ENCODE results near the gene PCDH9.

PCDH9 gene

GRCh38 chr13:66996503-66996902, 233.6 kb downstream of the PCDH9 start:
- no peak overlapping the region for H3K4me3 ChIP-seq (replicated peaks; ENCODE audit: low read depth, low read length)
- DNase-seq (ENCODE audit: extremely low read depth, insufficient read length): no peak
- no peak for TF ChIP-seq CTCF (IDR thresholded peaks at IDR 0.05; ENCODE audit: insufficient read depth, low read length, poor library complexity, severe bottlenecking)
- H3K36me3 ChIP-seq (ENCODE audit: control insufficient read depth, insufficient read depth, low read length): no peaks in the 10 kb centered on the region
- no peaks in the 10 kb centered on the region for H3K27me3 ChIP-seq (replicated peaks; ENCODE audit: control insufficient read depth, insufficient read depth, low read length)

- Histone ChIP-seq H3K27me3 (replicated peaks; ENCODE audit: control insufficient read depth, insufficient read depth, low read length) (no peaks in the 10 kb centered on the region), H3K4me3 (replicated peaks; ENCODE audit: low read depth, low read length) (no peak overlapping the region), H3K36me3 (ENCODE audit: control insufficient read depth, insufficient read depth, low read length) (no peaks in the 10 kb centered on the region)
- TF ChIP-seq CTCF (IDR thresholded peaks at IDR 0.05; ENCODE audit: insufficient read depth, low read length, poor library complexity, severe bottlenecking): no peak
- DNase-seq (ENCODE audit: extremely low read depth, insufficient read length): no peak
Measured at GRCh38 chr13:66995203-66995611, 234.9 kb downstream of the PCDH9 start.

- TF ChIP-seq CTCF (IDR thresholded peaks at IDR 0.05; ENCODE audit: insufficient read depth, low read length, poor library complexity, severe bottlenecking): no peak
- DNase-seq (ENCODE audit: extremely low read depth, insufficient read length): no peak
- no peaks in the 10 kb centered on the region for H3K36me3 ChIP-seq (ENCODE audit: control insufficient read depth, insufficient read depth, low read length)
- H3K27me3 ChIP-seq (replicated peaks; ENCODE audit: control insufficient read depth, insufficient read depth, low read length): no peaks in the 10 kb centered on the region
- no peak overlapping the region for H3K4me3 ChIP-seq (replicated peaks; ENCODE audit: low read depth, low read length)
Measured at GRCh38 chr13:66994517-66995202, 235.5 kb downstream of the PCDH9 start.

- no peak overlapping the region for H3K4me3 ChIP-seq (replicated peaks; ENCODE audit: low read depth, low read length)
Measured at GRCh38 chr13:66994097-66994496, 236.0 kb downstream of the PCDH9 start.

GRCh38 chr13:66992719-66993118, 237.4 kb downstream of the PCDH9 start:
- TF ChIP-seq CTCF (IDR thresholded peaks at IDR 0.05; ENCODE audit: insufficient read depth, low read length, poor library complexity, severe bottlenecking): no peak
- no peak for DNase-seq (ENCODE audit: extremely low read depth, insufficient read length)
- no peaks in the 10 kb centered on the region for H3K27me3 ChIP-seq (replicated peaks; ENCODE audit: control insufficient read depth, insufficient read depth, low read length)
- H3K4me3 ChIP-seq (replicated peaks; ENCODE audit: low read depth, low read length): no peak overlapping the region
- H3K36me3 ChIP-seq (ENCODE audit: control insufficient read depth, insufficient read depth, low read length): no peaks in the 10 kb centered on the region

More at GRCh38 chr13:66994097-66994496, 236.0 kb downstream of the PCDH9 start:
- no peak for DNase-seq (ENCODE audit: extremely low read depth, insufficient read length)
- Histone ChIP-seq H3K27me3 (replicated peaks; ENCODE audit: control insufficient read depth, insufficient read depth, low read length) (no peaks in the 10 kb centered on the region), H3K36me3 (ENCODE audit: control insufficient read depth, insufficient read depth, low read length) (no peaks in the 10 kb centered on the region)
- no peak for TF ChIP-seq CTCF (IDR thresholded peaks at IDR 0.05; ENCODE audit: insufficient read depth, low read length, poor library complexity, severe bottlenecking)

- H3K36me3 ChIP-seq (ENCODE audit: control insufficient read depth, insufficient read depth, low read length): no peaks in the 10 kb centered on the region
- DNase-seq (ENCODE audit: extremely low read depth, insufficient read length): no peak
- H3K4me3 ChIP-seq (replicated peaks; ENCODE audit: low read depth, low read length): no peak overlapping the region
- TF ChIP-seq CTCF (IDR thresholded peaks at IDR 0.05; ENCODE audit: insufficient read depth, low read length, poor library complexity, severe bottlenecking): no peak
- no peaks in the 10 kb centered on the region for H3K27me3 ChIP-seq (replicated peaks; ENCODE audit: control insufficient read depth, insufficient read depth, low read length)
Measured at GRCh38 chr13:66992183-66992582, 238.0 kb downstream of the PCDH9 start.
